SU-DHL-6 (cell line): ENCODE measurements around the gene GLI3.

ENCODE experiments used
- H2AFZ ChIP-seq: fragments of 200-600 bp; sonication (generic); 2 replicates; pipeline ENCODE4 v1.6.1; 2014; ENCODE audit warnings: low read depth, mild to moderate bottlenecking, moderate library complexity, mixed read lengths, antibody characterized with exemption, low read length; ENCODE audit not compliant: severe bottlenecking
- H3F3A ChIP-seq: fragments of 200-600 bp; shearing (Covaris generic); 2 replicates; pipeline ENCODE4 v1.6.0; 2016; ENCODE audit warnings: antibody characterized with exemption, mild to moderate bottlenecking; ENCODE audit not compliant: insufficient read depth
- H3K27ac ChIP-seq: fragments of 200-600 bp; sonication (generic); 2 replicates; pipeline ENCODE4 v1.5.1; 2016; ENCODE audit warnings: low read depth, mild to moderate bottlenecking, low read length, moderate library complexity, mixed read lengths
- H3K27me3 ChIP-seq: fragments of 200-600 bp; sonication (generic), shearing (Covaris generic); 2 replicates; pipeline ENCODE4 v1.6.0; 2014; ENCODE audit warnings: mild to moderate bottlenecking, low read length
- H3K36me3 ChIP-seq: fragments of 200-600 bp; sonication (generic); 2 replicates; pipeline ENCODE4 v1.6.1; 2014; ENCODE audit warnings: mild to moderate bottlenecking, low read length, mixed read lengths
- H3K4me2 ChIP-seq: fragments of 300-600, 200-600 bp; shearing (Covaris generic), sonication (generic); 2 replicates; pipeline ENCODE4 v1.6.0; 2014; ENCODE audit warnings: low read length, low read depth, mild to moderate bottlenecking; ENCODE audit not compliant: poor library complexity, severe bottlenecking
- H3K4me3 ChIP-seq: fragments of 200-600 bp; sonication (generic); 2 replicates; pipeline ENCODE4 v1.5.1; 2014; ENCODE audit warnings: antibody characterized with exemption, low read length, mild to moderate bottlenecking, mixed read lengths; ENCODE audit not compliant: insufficient read depth, poor library complexity, severe bottlenecking
- H3K79me2 ChIP-seq: fragments of 200-600 bp; sonication (generic); 2 replicates; pipeline ENCODE4 v1.6.1; 2014; ENCODE audit warnings: mild to moderate bottlenecking, low read length, moderate library complexity; ENCODE audit not compliant: insufficient read depth
- H3K9ac ChIP-seq: fragments of 200-600 bp; sonication (generic); 2 replicates; pipeline ENCODE4 v1.7.0; 2014; ENCODE audit warnings: mild to moderate bottlenecking, low read length
- H3K9me2 ChIP-seq: fragments of 200-600 bp; sonication (generic); replicated peaks from 2 replicates; pipeline ENCODE4 v1.6.1; 2014; ENCODE audit warnings: low read length; ENCODE audit not compliant: insufficient read depth
- H3K9me3 ChIP-seq: fragments of 200-600 bp; sonication (generic); 2 replicates; pipeline ENCODE4 v1.6.1; 2014; ENCODE audit warnings: low read length, mixed read lengths; ENCODE audit not compliant: insufficient read depth
- H4K20me1 ChIP-seq: fragments of 200-600 bp; sonication (generic); 2 replicates; pipeline ENCODE4 v1.6.1; 2014; ENCODE audit warnings: low read depth, mild to moderate bottlenecking, antibody characterized with exemption, low read length, moderate library complexity, mixed read lengths
- EZH2phosphoT487 ChIP-seq: fragments of 200-600 bp; sonication (generic), shearing (Covaris generic); conservative IDR thresholded peaks from 2 replicates; pipeline ENCODE4 v1.6.1; 2018; ENCODE audit warnings: mild to moderate bottlenecking, antibody characterized with exemption, low read length, moderate library complexity, mixed read lengths
- TF ChIP-seq, protein P1 (sequence below): fragments of 200-600 bp; sonication (generic); IDR thresholded peaks from one replicate; pipeline ENCODE4 v1.5.1; 2017; ENCODE audit warnings: antibody characterized with exemption, mild to moderate bottlenecking, low read length, moderate library complexity; ENCODE audit not compliant: insufficient read depth, poor library complexity, severe bottlenecking

The GLI3 gene

DNA sequence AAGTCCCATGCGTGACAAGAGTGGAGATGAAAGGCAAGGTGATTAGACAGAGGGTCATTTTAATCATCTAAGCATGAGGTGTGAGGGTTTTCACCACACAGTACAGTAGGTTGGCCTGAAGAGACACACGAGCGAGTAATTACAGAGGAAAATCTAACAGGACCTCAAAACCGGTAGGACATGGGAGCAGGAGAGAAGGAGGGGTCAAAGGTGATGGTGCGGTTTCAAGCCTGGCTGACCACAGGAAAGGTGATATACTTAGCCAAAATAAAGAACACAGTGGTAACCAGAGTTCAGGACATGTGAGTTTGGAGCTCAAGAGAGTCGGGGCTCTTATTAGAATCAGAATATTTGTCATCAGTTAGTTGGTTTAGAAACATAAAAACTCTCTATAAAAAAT, 20.0 kb downstream of the GLI3 start:
- H3K27ac ChIP-seq: no peak overlapping the region
- no peaks in the 10 kb centered on the region for H3F3A ChIP-seq
- no peak for TF ChIP-seq EZH2phosphoT487
- TF ChIP-seq, protein P1, sequence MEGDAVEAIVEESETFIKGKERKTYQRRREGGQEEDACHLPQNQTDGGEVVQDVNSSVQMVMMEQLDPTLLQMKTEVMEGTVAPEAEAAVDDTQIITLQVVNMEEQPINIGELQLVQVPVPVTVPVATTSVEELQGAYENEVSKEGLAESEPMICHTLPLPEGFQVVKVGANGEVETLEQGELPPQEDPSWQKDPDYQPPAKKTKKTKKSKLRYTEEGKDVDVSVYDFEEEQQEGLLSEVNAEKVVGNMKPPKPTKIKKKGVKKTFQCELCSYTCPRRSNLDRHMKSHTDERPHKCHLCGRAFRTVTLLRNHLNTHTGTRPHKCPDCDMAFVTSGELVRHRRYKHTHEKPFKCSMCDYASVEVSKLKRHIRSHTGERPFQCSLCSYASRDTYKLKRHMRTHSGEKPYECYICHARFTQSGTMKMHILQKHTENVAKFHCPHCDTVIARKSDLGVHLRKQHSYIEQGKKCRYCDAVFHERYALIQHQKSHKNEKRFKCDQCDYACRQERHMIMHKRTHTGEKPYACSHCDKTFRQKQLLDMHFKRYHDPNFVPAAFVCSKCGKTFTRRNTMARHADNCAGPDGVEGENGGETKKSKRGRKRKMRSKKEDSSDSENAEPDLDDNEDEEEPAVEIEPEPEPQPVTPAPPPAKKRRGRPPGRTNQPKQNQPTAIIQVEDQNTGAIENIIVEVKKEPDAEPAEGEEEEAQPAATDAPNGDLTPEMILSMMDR: no peak
- no peaks in the 10 kb centered on the region for H3K9me2 ChIP-seq
- no peaks in the 10 kb centered on the region for H3K79me2 ChIP-seq
- no peaks in the 10 kb centered on the region for H4K20me1 ChIP-seq
- H3K4me3 ChIP-seq: no peak overlapping the region
- H3K9me3 ChIP-seq: no peaks in the 10 kb centered on the region
- no peaks in the 10 kb centered on the region for H3K36me3 ChIP-seq
- H3K4me2 ChIP-seq: no peak overlapping the region
- H3K9ac ChIP-seq: no peak overlapping the region
- H2AFZ ChIP-seq: no peak overlapping the region
- H3K27me3 ChIP-seq: no peaks in the 10 kb centered on the region

- Histone ChIP-seq H3K4me2 (no peak overlapping the region), H4K20me1 (no peaks in the 10 kb centered on the region), H3K27ac (no peak overlapping the region), H3F3A (no peaks in the 10 kb centered on the region), H2AFZ (no peak overlapping the region), H3K9me3 (no peaks in the 10 kb centered on the region), H3K9me2 (no peaks in the 10 kb centered on the region), H3K9ac (no peak overlapping the region), H3K27me3 (no peaks in the 10 kb centered on the region), H3K79me2 (no peaks in the 10 kb centered on the region), H3K36me3 (no peaks in the 10 kb centered on the region), H3K4me3 (no peak overlapping the region)
- TF ChIP-seq, protein P1: no peak
- no peak for TF ChIP-seq EZH2phosphoT487
Measured at GRCh38 chr7:42214060-42214679, 22.8 kb downstream of the GLI3 start.

DNA sequence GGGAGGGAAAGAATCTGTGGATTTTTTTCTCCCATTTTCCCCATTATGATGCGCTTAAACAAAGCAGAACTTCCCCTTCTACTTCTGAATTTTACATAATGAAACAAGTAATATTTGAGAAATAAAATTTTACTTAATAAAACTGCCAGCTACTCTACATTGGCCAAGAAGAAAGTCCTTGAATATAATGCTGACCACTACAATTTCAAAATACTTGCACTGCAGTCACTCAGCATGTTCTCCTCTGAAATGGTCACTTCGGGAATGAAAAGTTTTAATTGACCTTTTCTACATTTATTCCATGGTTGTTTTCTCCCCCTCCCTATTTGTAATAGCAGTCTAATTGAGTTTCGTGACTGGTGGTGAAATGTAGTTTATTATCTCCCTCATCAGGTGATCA, 23.9 kb downstream of the GLI3 start:
- no peaks in the 10 kb centered on the region for H3K9me2 ChIP-seq
- H3K4me3 ChIP-seq: no peak overlapping the region
- H3K79me2 ChIP-seq: no peaks in the 10 kb centered on the region
- TF ChIP-seq EZH2phosphoT487: no peak
- TF ChIP-seq, protein P1: no peak
- no peak overlapping the region for H3K4me2 ChIP-seq
- no peaks in the 10 kb centered on the region for H3K27me3 ChIP-seq
- H2AFZ ChIP-seq: no peak overlapping the region
- no peaks in the 10 kb centered on the region for H3F3A ChIP-seq
- H3K36me3 ChIP-seq: no peaks in the 10 kb centered on the region
- H3K9ac ChIP-seq: no peak overlapping the region
- no peak overlapping the region for H3K27ac ChIP-seq
- no peaks in the 10 kb centered on the region for H4K20me1 ChIP-seq
- no peaks in the 10 kb centered on the region for H3K9me3 ChIP-seq
